NCI-H2171 treated with DMSO at 0.1 percent for 48 hours (cell line): ENCODE results near the gene LPO.

Experiments
- DNase-seq: peaks from one replicate; lab custom pipeline; 2025; lab: John Stamatoyannopoulos, UW

LPO gene

DNA sequence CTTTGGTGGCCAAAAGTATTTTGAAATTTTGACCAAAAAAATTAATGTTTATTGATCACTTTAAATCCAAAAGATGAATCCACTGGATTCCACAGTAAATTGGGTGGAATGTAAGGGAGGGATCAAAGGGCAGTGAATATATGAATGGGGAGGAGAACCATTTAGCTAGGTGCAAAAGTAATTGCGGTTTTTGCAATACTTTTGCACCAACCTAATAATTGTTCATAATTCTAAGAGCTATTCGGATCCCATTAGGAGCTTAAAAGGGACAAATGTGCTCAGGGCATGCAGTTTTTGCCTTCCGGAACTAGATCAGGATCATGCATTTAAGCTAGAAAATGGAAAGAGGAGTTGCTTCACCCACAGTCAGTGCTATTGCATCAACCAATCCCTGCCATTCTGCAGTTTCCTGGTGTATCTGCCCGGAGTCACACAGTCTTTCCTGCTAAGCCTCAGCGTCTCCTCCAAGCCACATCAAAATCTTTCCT, at the start of gene LPO:
Gene LPO (plus strand): TSS at position 438 of the 488 bp plus-strand sequence. CDS start 4,396 bp downstream, outside the sequence.
- DNase-seq = no peak

DNA sequence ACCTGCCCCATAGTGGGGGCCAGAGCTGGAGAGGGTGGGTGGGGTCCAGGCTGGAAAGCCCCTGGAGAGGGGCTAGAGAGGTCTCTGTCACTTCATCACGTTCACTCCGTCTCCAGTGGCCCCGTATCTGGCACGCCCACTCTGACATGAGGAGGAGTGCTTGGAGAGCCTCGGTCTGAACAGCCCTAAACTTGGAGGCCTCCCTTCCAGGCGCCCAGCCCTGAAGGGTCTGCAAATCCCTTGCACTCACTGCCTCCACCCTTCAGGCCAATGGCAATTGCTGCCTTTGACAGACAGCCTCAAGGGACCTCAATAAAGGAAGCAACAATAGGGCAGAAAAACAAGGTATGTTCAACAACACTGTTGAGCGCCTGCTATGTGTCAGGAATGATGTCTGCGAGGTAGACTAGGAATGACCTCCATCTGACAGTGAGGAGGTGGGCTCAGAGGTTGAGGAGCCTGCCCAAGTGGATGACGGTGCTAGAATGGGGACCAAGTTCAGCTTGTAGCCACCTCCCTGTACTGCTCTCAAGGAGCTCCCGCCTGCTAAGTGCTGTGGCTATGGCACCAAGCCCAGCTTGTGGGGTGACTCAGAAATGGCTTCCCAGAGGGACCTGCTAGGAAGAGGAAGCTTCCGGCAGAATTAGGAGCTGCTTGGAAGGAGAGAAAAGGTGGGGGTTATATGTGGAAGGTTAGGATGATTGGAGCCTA, 48.8 kb upstream of the LPO start:
- DNase-seq = peak; percentile 56

DNA sequence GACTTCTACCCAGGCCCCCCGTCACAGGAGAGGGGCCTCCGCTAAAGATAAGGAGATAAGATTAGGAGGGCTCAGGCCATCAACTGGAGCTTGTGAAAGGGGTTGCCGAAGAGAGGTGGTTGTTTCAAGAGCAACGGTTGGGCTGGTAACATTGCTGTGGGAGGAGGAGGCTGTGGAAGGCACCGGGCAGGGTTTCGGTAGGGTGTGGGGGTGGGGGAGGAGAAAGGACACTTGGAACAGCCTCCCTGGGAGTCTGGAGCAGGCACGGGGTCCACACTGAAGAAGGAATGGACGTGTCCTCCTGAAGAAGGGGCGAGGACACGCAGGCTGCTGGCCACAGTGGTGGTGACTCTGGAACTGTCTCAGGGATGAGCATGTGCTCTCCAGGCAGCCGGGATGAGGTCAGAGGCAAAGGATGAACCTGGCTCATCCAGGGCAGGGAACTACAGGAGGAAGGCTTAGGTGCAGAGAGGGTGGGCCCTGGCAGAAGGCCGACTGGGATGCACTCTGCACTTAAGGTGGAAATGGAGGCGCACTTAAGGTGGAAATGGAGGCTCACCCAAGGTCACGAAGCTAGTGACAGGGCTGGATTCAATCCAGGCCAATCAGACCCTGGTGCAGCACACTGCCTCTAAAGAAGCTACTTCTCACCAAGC, 47.0 kb upstream of the LPO start:
- peak; percentile 18 for DNase-seq

DNA sequence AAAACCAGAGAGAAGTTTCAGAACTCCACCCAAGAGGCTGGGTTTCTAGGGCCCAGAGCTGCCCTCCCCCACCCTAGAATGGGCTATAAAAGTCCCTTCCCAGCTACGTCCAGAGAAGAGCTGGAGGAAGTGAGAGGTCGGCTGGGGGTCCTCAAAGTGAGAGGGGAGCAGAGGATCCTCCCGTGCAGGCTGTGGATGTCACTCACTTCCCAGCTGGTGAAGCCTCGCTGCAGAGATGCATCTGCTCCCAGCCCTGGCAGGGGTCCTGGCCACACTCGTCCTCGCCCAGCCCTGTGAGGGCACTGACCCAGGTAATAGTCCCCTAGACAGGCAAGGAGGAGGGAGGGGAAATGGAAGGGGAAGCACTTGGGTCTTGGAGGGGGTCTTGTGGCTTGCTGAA, 45.8 kb upstream of the LPO start, which contains the start of gene EPX:
Gene EPX (plus strand): TSS at position 115 of the 400 bp plus-strand sequence. CDS start 121 bp downstream, at position 236.
- no peak for DNase-seq

DNA sequence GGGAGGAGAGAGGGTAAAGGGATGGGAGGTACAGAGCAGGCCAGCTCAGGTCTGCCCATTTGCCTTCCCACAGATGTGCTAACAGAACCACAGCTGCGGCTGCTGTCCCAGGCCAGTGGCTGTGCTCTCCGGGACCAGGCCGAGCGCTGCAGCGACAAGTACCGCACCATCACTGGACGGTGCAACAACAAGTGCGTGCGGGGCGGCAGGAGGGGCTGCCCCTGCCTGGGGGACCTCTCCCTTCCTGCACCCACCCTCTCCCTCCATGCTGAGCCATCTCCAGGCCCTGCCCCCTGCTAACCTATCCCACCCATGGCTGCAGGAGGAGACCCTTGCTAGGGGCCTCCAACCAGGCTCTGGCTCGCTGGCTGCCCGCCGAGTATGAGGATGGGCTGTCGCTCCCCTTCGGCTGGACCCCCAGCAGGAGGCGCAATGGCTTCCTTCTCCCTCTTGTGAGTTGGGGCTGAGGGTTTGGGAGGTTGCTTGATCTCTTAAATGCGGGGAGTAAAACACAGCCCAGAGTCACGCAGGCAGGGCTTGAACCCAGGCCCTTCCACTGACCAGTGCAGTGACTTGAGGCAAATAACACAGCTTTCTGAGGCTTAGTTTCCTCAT, 44.6 kb upstream of the LPO start:
- DNase-seq = no peak

DNA sequence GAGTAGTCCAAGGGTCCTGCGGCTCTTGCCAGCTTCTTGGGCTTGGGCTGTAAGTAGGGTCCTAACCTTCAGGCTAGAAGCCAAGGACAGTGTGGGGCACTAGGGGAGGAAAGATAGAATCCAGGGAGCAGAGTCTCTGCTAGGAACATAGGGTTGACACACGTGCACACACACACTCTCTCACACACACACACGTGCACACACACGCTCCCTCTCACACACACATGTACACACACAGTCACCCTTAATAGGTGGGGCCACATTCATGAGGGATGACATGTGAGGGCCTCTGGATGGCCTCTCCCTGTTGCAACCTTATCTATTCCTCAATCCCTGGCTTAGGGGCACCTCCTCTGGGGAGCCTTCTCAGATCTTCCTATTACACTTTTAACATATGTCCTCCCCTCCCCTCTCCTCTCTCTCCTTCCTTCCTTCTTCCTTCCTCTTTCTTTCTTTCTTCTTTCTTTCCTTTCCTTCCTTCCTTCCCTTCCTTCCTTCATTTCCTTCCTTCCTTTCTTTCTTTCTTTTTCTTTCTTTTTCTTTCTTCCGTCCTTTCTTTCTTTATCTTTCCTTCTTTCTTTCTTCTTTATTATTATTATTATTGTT, 42.8 kb upstream of the LPO start:
- no peak for DNase-seq

DNA sequence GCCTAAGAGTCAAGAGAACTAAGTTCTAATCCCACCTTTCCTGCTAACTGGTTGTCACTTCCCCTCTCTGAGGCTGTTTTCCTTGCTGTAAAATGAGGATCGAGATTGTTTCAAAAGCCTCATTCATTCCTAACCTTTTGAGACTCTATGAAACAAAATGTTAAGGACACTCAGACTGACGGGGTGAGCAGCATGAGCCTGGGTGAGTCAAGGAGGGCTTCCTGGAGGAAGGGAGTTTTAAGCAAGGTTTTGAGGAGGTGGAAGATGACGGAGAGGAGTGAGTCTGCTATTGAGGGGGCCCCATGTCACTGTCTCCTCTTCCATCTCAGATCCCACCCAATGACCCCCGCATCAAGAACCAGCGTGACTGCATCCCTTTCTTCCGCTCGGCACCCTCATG, 41.8 kb upstream of the LPO start:
- no peak for DNase-seq

DNA sequence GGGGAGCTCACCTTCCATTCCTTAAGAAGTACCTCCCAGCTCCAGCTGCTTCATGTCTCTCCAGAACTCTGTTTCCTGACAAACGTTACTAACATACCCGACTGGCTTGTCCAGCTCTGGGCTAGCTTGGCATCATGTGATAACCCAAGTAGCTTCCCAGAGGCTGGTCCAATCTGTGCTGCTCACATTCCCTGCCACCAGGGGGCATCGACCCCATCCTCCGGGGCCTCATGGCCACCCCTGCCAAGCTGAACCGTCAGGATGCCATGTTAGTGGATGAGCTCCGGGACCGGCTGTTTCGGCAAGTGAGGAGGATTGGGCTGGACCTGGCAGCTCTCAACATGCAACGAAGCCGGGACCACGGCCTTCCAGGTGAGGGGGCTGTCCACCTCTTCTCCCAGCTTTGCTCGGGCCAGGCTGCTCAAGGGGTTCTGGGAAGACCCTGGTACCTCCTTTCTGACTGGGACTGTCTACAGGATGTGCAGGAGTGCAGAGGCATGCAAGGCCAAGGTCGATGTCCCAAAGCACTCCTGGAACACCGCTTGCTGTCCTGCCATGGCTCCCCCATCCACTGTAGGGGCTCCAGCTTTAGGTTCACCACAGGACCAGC, 38.3 kb upstream of the LPO start:
- DNase-seq = peak; percentile 35

DNA sequence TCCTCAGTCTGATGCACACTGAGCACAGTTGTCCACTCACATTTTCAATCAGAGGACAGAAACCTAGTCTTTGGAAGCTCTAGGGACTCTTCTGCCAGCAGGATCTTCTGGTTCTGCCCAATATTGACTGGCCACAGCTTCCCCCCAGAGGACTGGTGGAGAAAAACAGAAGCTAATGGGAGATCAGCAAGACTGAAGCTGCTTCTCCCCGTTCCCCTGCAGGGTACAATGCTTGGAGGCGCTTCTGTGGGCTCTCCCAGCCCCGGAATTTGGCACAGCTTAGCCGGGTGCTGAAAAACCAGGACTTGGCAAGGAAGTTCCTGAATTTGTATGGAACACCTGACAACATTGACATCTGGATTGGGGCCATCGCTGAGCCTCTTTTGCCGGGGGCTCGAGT, 35.5 kb upstream of the LPO start:
- no peak for DNase-seq

DNA sequence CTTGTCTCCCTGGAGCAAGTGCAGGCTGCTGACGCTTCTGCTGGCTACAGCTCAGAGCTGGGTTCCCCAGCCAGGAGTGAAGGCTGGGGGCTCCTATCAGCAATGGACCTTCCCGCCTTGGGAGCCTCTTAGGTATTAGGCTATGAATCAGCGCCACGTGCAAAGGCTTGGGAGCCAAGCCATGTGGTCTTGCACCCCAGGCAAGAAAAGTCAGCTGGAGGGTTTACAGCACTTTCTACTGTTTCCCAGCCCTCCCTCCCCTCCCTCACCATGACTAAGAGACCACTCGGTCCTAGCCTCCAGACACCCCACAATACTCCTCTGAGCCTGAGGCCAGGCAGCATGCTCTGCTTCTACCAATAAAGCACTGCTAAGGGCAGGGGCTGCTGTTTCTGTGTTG, 33.6 kb upstream of the LPO start:
- DNase-seq = no peak

DNA sequence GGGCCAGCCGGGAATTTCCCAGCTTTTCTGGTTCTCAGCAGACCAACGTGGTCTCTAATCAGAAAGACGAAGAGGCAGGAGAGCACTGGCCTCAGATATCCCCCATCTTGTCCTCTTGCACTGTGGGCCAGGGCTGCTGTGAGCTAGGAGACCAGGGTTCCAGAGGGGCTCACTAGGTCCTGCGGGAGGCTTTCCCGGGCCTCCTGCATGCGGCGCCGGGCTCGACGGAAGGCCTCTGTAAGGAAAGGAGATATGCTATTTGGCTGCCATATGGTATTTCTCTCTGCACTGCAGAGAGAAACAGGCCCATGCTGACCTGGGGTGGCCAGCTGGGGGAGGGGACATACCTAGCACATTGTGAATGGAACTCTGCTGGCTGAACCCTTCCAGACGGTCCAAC, 32.4 kb upstream of the LPO start:
- no peak for DNase-seq

DNA sequence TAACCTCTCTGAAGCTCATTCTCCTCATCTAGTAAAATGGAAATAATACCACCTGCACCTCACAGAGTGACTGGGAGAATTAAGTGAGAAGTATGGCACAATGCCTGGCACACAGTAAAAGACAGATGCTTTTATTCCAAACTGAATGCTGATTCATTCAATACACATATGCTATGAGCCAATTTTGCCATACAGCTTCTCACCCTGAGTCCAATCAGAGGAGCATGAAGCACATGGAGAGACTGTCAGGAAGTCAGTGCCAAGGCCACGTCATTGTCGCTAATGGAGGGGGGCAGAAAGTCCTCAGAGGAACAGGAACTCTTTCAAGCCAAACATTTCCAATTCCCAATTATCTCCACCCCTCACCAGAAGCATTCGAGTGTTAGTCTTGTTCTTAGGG, 30.9 kb upstream of the LPO start:
- DNase-seq = no peak

DNA sequence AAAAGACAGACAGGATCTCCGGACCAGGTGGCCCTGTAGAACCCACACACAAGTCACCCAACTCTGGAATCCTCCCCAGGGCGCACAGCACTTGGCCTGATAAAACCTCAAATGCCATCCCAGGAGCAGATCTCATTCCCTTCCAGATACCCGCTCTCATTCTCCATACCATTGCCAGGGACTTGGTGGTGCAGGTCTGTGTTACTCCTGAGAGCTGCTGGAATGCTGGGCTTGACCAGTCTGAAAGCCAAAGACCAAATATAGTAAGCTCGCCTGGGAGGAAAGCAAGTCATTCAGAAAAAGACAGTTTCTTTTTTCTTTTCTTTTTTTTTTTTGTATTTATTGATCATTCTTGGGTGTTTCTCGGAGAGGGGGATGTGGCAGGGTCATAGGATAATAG, 30.0 kb upstream of the LPO start:
- no peak for DNase-seq

DNA sequence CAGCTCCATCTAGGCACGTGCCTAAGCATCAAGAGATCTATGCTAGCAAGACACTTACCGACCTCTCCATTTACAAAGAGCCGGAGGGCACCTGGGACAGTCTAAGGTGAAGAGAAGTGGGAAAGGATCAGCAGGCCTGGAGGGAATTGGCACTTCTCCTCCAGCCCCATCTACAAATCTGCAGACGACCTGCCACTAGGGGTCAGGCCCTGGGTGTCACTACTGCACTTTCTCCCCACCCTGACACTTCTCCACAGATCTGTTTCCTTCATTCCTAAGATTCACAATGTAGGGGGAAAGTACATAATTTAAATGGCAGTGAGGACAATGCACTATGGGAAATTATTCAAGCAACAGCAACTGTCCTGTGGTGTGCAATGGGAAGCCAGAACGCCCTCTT, 27.5 kb upstream of the LPO start:
- no peak for DNase-seq

DNA sequence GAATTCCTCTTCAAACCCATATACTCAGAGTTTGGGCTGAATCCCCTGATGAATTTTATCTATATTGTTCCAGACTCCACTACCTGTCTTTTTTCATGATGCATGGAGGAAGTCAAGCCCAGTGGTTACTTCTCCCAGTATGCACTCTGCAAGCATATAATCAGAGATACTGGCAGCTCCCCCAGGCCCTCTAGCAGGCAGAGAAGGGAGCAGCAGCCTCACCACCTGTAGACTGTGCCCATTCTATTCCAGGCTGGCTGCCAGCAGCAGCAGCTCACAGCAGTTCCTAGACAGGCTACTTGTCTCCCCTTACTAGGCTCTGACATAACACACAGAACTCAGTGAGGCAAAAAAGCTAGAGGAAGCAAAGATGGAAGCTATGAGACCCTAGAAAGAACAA, 22.7 kb upstream of the LPO start:
- DNase-seq = no peak

DNA sequence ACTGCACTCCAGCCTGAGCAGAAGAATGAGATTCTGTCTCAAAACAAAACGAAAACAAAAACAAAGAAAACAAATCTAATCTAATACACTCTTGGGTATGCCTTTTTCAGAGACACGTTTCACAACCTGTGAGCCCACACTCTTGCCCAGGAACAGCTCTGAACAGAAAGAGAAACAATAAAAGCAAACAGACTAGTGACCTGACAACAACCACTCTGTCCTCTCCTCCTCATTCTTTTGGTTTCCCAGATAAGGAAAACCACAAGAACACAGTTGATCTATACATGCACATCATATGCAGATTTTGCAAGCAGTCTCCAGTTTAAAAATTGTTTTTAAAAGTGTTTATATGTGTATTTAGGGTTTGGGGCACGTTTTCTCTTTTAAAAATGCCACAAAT, 20.6 kb upstream of the LPO start:
- DNase-seq = no peak

DNA sequence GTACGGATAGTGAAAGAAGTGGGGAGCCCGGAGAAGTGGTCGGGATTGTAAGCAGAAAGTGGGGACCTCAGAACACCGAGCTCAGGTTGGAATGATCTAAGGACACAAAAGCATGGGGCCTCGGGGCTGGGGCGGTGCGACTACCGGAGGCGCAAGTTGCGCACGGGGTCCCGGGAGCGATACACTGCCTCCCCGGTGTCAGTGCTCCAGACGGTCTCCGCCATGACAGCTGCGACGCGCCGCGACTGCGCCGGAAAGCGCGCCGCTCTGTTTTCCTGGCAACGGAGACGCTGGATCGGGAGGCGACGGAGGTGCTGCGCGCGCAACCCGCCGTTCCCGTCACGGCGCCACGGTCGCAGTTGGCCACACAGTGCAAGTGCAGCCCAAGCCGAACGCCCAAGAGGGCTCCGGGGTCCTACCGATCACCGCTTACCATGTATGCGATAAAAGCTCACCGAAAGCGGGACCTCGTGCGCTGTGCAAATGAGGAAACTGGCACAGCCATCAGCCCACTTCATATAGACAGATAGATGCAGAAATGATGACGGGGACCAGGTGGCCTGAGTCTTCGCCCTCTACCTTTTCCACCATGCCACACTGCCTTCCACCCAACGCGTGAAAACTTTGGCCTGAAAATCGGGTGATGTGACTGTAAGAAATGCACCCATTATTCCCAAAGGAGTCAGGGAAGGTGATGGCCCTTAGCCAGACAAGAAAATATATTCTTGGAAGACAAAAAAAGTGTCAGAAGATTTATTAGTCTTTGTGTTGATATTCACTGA, 19.2 kb upstream of the LPO start, which contains the start of gene MKS1:
Gene MKS1 (minus strand): TSS at position 249 of the 782 bp plus-strand sequence. CDS start 25 bp downstream, at position 224.
- DNase-seq = peak; percentile 97

DNA sequence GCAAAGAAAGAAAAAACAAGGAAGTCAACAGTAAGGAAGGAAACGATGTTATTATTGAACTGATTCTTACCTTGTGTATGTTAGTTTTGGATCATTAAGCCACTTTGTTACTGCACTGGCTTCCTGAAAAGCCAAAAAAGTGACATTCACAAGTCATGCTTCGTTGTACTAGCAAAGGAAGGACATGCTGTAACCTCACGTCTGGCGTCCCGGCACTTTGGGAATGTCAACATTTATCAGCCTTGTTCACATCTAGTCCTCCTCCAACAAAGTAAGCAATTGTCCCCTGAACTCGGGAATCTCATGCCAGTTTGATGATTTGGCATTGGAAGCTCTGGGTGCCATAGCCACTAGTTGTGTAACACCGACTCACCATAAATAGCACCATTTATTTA, 18.6 kb upstream of the LPO start:
- DNase-seq = no peak

DNA sequence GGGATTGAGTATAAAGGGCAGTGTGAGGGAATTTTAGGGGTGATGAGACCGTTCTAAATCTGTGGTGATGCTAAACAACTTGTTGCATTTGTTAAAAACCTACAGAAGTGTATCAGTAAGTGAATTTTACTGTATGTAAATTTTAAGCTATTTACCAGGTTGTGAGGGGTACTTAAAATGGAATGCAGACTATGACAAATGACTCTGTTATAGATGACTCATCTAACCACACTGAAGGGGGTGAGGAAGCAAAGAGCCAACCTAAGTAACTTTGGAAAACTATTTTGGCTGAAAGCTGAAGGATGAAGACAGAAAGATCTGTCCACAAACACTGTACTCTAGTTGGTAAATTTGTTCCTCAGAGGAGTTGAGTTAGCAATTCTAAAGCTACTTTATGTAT, 14.1 kb upstream of the LPO start:
- no peak for DNase-seq

DNA sequence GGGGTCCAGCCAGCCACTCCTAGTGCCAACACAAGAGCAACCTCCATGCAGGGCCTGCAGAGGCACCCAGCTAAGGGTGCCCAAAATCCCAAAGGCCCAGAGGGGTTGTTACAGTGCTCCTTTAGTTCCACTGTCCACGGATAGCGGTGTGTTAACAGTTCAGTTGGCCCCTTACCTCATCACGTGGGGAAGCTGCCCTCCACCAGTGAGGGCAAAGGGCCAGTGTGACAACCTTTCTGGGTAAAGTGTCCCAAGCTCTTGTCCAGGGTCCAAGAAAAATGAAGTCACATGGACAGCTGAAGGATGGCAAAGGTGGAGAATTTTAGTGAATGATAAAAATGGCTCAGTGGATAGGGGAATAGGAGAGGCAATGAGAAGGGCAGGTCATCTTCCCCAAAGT, 10.7 kb upstream of the LPO start:
- no peak for DNase-seq

DNA sequence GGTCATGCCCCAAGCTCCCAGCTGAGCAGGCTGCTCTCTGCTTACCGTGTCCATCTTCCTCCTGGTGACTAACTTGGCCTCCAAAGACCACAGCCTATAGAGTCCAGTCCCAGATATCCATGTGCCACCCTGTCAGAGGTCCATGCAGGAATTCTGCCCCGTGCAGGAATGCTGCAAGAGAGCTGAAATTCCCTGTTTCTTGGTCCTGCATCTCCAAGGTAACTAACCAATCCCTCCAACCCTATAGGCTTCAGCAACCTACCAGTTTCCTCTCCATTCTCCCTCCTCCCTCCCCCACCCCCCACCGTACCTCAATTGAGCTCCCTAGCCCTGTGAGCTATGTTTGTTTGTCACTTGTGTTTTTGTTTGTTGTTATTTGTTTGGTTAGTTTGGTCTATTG, 9.7 kb upstream of the LPO start:
- no peak for DNase-seq
